Caco-2 (cell line): ENCODE measurements around the gene AXIN1. TPM values are rescaled to one million over a fixed set of nuclear protein-coding genes. Genes with fewer than 3 reads are reported as not detected.

Experiments
- BruUV-seq: library from RNA; stranded (reverse); fragments of 400-500 nt; replicated peaks from 2 replicates; lab custom pipeline; 2021; lab: Mats Ljungman, UMichigan
- CTCF ChIA-PET: fragments of 300-600 bp; sonication (Branson Sonifier 250); formaldehyde crosslinking; loops from one replicate; lab custom pipeline; 2022; ENCODE audit warnings: antibody characterized with exemption; lab: Charles Lee
- POLR2A ChIA-PET: fragments of 300-600 bp; sonication (Branson Sonifier 250); formaldehyde crosslinking; loops from one replicate; lab custom pipeline; 2022; ENCODE audit warnings: antibody characterized with exemption; lab: Charles Lee
- DNase-seq, 2 experiments: peaks; one replicate each; pipeline versions ENCODE4 v3.0.0 to v3.0.0-alpha.2; 2020 to 2022
- H3K27me3 ChIP-seq: replicated peaks from 2 replicates; pipeline ENCODE4 v1.6.0; 2011; ENCODE audit warnings: low read length; ENCODE audit not compliant: control insufficient read depth, insufficient read depth
- H3K36me3 ChIP-seq: 2 replicates; pipeline ENCODE4 v1.5.1; 2011; ENCODE audit warnings: low read length; ENCODE audit not compliant: control insufficient read depth, insufficient read depth
- H3K4me1 ChIP-seq: fragments of 250-450 bp; sonication (Bioruptor Pico); 2 replicates; pipeline ENCODE4 v1.5.1; 2020; ENCODE audit warnings: mild to moderate bottlenecking
- H3K4me3 ChIP-seq: 2 replicates; pipeline ENCODE4 v1.5.1; 2011; ENCODE audit warnings: low read depth, mild to moderate bottlenecking, control low read depth, low read length
- H3K9me3 ChIP-seq: fragments of 250-450 bp; sonication (Bioruptor Pico); 2 replicates; pipeline ENCODE4 v1.5.1; 2020; ENCODE audit warnings: mild to moderate bottlenecking, moderate library complexity
- H3K27ac Mint-ChIP-seq: one replicate; pipeline ENCODE4 v1.8.0; 2022; ENCODE audit warnings: mixed read lengths; ENCODE audit not compliant: unreplicated experiment
- H3K27me3 Mint-ChIP-seq: one replicate; pipeline ENCODE4 v1.8.0; 2022; ENCODE audit warnings: mixed read lengths; ENCODE audit not compliant: insufficient read depth, unreplicated experiment
- H3K36me3 Mint-ChIP-seq: one replicate; pipeline ENCODE4 v1.8.0; 2022; ENCODE audit warnings: mild to moderate bottlenecking, mixed read lengths; ENCODE audit not compliant: insufficient read depth, unreplicated experiment
- H3K4me1 Mint-ChIP-seq: one replicate; pipeline ENCODE4 v1.8.0; 2022; ENCODE audit warnings: low read depth, mixed read lengths; ENCODE audit not compliant: unreplicated experiment
- H3K4me3 Mint-ChIP-seq: one replicate; pipeline ENCODE4 v1.8.0; 2022; ENCODE audit warnings: mild to moderate bottlenecking, moderate library complexity, mixed read lengths; ENCODE audit not compliant: unreplicated experiment
- H3K9me3 Mint-ChIP-seq: one replicate; pipeline ENCODE4 v1.8.0; 2022; ENCODE audit warnings: mixed read lengths; ENCODE audit not compliant: unreplicated experiment
- intact Hi-C: fragments of 100-400 bp; cut with micrococcal nuclease; formaldehyde crosslinking; loops from one replicate; pipeline ENCODE4 v1.10.0; 2022; ENCODE audit not compliant: unreplicated experiment
- total RNA-seq: library from RNA; stranded (reverse); gene quantifications from 2 replicates; pipeline ENCODE4 v1.2.3, GENCODE V29; 2022
- TF ChIP-seq, protein P1 (sequence below), 2 experiments: fragments of 200-600 bp in 1 of 2; IDR thresholded peaks; 1 replicate in 1 of 2; 2 replicates in 1 of 2; pipeline versions ENCODE4 v1.5.1 to v1.8.0; 2011 to 2022; ENCODE audit warnings: antibody characterized with exemption in 1 of 2, control low read depth in 1 of 2, inconsistent platforms in 1 of 2, low read depth in 1 of 2, low read length in 1 of 2, mild to moderate bottlenecking in 1 of 2, moderate library complexity in 1 of 2; ENCODE audit not compliant: insufficient read depth in 1 of 2, severe bottlenecking in 1 of 2, unreplicated experiment in 1 of 2

The AXIN1 gene
- total RNA-seq, 1 experiment from 2014 or later: 34.5 TPM

DNA sequence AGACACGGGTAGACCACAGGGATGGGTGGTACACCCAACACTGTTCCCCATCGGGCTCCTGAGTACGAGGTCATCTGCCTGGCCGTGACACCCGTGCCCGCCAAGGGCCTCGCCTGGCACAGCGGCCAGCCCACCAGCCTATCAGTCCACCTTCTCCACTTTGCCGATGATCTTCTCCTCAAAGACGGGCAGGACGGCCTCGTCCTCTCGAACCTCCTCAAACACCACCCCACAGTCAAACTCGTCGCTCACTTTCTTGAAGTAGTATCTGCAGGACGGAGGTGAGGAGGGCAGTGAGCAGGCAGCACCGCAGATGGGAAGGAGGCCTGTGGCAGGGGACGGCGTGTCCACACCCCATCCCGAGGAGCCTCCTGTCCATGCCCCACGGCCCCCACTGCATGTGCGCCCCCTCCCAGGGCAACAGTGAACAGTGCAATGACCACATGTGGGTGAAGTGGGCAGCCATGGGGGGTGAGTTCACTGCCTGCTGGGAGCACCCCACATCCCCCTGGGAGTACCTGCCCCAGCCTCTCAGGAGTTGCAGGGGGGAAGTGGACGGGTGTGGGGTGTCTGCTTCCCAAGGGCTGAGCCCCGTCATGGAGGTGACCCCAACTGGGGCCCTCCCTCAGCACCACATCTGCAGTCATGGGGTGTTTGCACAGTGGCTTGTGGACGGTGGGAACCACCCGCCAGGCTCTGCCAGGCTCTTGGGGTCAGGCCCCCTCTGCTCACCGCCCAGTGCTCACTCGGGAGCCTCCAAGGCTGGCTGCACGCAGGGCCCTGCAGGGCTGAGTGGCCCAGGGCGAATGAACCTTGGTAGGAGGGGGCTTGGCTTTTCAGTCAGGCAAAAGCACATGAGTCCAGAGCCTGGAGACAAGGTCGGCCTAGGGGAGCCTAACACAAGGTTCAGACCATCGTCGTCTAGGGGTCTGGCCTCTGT lies 64.3 kb downstream of the AXIN1 start:
- CTCF ChIA-PET: no interaction called here
- no peak overlapping the region for H3K27ac Mint-ChIP-seq
- no peaks in the 10 kb centered on the region; the same call in 1 of the 2 replicates for H3K36me3 ChIP-seq
- H3K4me1 Mint-ChIP-seq: no peaks in the 10 kb centered on the region
- no peaks in the 10 kb centered on the region for H3K4me1 ChIP-seq
- H3K4me3 Mint-ChIP-seq: no peak overlapping the region
- POLR2A ChIA-PET: no interaction called here
- H3K9me3 Mint-ChIP-seq: no peaks in the 10 kb centered on the region
- no peak for DNase-seq
- H3K36me3 Mint-ChIP-seq: peaks cover 47% of the 10 kb centered on the region
- no peaks in the 10 kb centered on the region for H3K9me3 ChIP-seq
- H3K4me3 ChIP-seq: no peak overlapping the region
- BruUV-seq: no TSS peak
- H3K27me3 Mint-ChIP-seq: no peaks in the 10 kb centered on the region
- TF ChIP-seq, protein P1, sequence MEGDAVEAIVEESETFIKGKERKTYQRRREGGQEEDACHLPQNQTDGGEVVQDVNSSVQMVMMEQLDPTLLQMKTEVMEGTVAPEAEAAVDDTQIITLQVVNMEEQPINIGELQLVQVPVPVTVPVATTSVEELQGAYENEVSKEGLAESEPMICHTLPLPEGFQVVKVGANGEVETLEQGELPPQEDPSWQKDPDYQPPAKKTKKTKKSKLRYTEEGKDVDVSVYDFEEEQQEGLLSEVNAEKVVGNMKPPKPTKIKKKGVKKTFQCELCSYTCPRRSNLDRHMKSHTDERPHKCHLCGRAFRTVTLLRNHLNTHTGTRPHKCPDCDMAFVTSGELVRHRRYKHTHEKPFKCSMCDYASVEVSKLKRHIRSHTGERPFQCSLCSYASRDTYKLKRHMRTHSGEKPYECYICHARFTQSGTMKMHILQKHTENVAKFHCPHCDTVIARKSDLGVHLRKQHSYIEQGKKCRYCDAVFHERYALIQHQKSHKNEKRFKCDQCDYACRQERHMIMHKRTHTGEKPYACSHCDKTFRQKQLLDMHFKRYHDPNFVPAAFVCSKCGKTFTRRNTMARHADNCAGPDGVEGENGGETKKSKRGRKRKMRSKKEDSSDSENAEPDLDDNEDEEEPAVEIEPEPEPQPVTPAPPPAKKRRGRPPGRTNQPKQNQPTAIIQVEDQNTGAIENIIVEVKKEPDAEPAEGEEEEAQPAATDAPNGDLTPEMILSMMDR (IDR thresholded peaks at IDR 0.05; ENCODE audit: insufficient read depth in 1 of 2, low read depth in 1 of 2, low read length in 1 of 2, severe bottlenecking in 1 of 2, unreplicated experiment in 1 of 2): no peak
- H3K27me3 ChIP-seq: no peaks in the 10 kb centered on the region
- intact Hi-C loops: no loop called here

DNA sequence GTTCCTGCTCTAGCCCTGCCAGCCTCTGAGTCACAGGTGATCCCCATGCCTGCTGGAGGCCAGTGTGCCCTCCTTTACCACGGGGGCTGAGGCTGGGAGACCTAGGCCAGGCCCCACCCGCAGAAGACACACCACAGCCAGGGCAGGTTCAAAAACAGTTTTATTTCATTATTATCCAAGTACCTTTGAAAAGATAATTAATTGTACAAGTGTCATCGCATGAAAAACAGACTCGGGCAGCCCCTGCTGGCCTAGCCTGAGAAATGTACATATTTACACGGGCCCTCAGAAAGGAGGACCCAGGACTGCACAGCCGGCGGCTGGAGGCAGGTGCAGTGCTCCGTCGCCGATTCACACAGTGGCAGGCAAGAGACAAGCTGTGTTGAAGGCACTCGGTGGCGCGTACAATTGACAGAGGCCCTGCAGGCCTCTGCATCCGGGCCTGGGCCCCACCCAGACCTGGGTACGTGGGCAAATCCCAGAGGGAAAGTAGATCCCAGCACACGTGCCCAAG lies 65.2 kb downstream of the AXIN1 start:
- ChIA-PET CTCF (no interaction called here), POLR2A (no interaction called here)
- no peak for DNase-seq
- Mint-ChIP-seq H3K9me3 (no peaks in the 10 kb centered on the region), H3K27ac (no peak overlapping the region), H3K4me3 (no peak overlapping the region), H3K27me3 (no peaks in the 10 kb centered on the region), H3K4me1 (no peaks in the 10 kb centered on the region), H3K36me3 (peaks cover 42% of the 10 kb centered on the region)
- H3K27me3 ChIP-seq: no peaks in the 10 kb centered on the region
- TF ChIP-seq, protein P1 (IDR thresholded peaks at IDR 0.05; ENCODE audit: insufficient read depth in 1 of 2, low read depth in 1 of 2, low read length in 1 of 2, severe bottlenecking in 1 of 2, unreplicated experiment in 1 of 2): no peak
- H3K36me3 ChIP-seq: no peaks in the 10 kb centered on the region; the same call in 1 of the 2 replicates
- intact Hi-C loops: no loop called here
- no TSS peak for BruUV-seq
- H3K4me3 ChIP-seq: no peak overlapping the region
- H3K9me3 ChIP-seq: no peaks in the 10 kb centered on the region
- H3K4me1 ChIP-seq: no peaks in the 10 kb centered on the region

GRCh38 chr16:286491-287297 lies 65.8 kb downstream of the AXIN1 start:
- Mint-ChIP-seq H3K9me3 (no peaks in the 10 kb centered on the region), H3K4me1 (no peaks in the 10 kb centered on the region), H3K36me3 (peaks cover 41% of the 10 kb centered on the region), H3K27ac (no peak overlapping the region), H3K4me3 (no peak overlapping the region), H3K27me3 (no peaks in the 10 kb centered on the region)
- no peaks in the 10 kb centered on the region; the same call in 1 of the 2 replicates for H3K36me3 ChIP-seq
- H3K4me3 ChIP-seq: no peak overlapping the region
- intact Hi-C loops: no loop called here
- TF ChIP-seq, protein P1 (IDR thresholded peaks at IDR 0.05; ENCODE audit: insufficient read depth in 1 of 2, low read depth in 1 of 2, low read length in 1 of 2, severe bottlenecking in 1 of 2, unreplicated experiment in 1 of 2): no peak
- ChIA-PET CTCF (no interaction called here), POLR2A (no interaction called here)
- no peak for DNase-seq
- no TSS peak for BruUV-seq
- H3K27me3 ChIP-seq: no peaks in the 10 kb centered on the region
- H3K9me3 ChIP-seq: no peaks in the 10 kb centered on the region
- H3K4me1 ChIP-seq: no peaks in the 10 kb centered on the region
